K562 (cell line): ENCODE results near the gene SOCS6. TPM values are rescaled to one million over a fixed set of nuclear protein-coding genes. Genes with fewer than 3 reads are reported as not detected.
A peak's percentile ranks its signal among the peaks of the same experiment; 100 is the strongest.

Experiments used
- ATAC-seq: fragments of 200-7000 bp; cut with Tn5 transposase; 3 replicates; pipeline ENCODE4 v1.9.1; 2020; ENCODE audit warnings: moderate library complexity
- BruUV-seq: library from RNA; stranded (reverse); fragments of 400-500 nt; replicated peaks from 2 replicates; lab custom pipeline; 2021; lab: Mats Ljungman, UMichigan
- CTCF ChIA-PET: fragments of 300-600 bp; formaldehyde crosslinking; extraction: SDS; loops from one replicate; lab custom pipeline; 2021; ENCODE audit warnings: low intra/inter-chr PET ratio; lab: Yijun Ruan, JAX
- POLR2A ChIA-PET: fragments of 300-600, 350-650 bp; sonication (Branson Sonifier 250); formaldehyde crosslinking; extraction: SDS; loops from one replicate; lab custom pipeline; 2021; ENCODE audit warnings: antibody characterized with exemption, inconsistent platforms; lab: Yijun Ruan, JAX
- DNase-seq, 4 experiments: peaks; one replicate each; pipeline versions ENCODE4 v3.0.0 to v3.0.0-alpha.2; 2011 to 2018; ENCODE audit warnings: low spot score in 3 of 4, mixed read lengths in 3 of 4; ENCODE audit errors: extremely low read depth in 1 of 4
- FAIRE-seq: peaks from 2 replicates; lab custom pipeline; 2011; peaks lifted over from hg19 to GRCh38; lab: Jason Lieb, UNC
- H2AFZ ChIP-seq: 2 replicates; pipeline ENCODE4 v1.6.0; 2011; ENCODE audit warnings: low read depth, low read length, control low read depth, inconsistent platforms
- H3K27ac ChIP-seq: fragments of 200-600 bp; 3 replicates; pipeline ENCODE4 v1.8.0; 2011; ENCODE audit warnings: low read depth, mild to moderate bottlenecking, control low read depth, inconsistent platforms, low read length, moderate library complexity, mixed read lengths; ENCODE audit errors: extremely low read depth
- H3K27me3 ChIP-seq, 2 experiments: fragments of 300-600 bp in 1 of 2; 2 replicates in 1 of 2; 3 replicates in 1 of 2; pipeline versions ENCODE4 v1.6.0 to v1.8.0; 2011; ENCODE audit warnings: inconsistent platforms in 2 of 2, low read length in 2 of 2, mild to moderate bottlenecking in 1 of 2, mixed read lengths in 1 of 2, moderate library complexity in 1 of 2; ENCODE audit not compliant: control insufficient read depth in 2 of 2, insufficient read depth in 2 of 2
- H3K36me3 ChIP-seq: fragments of 300-600 bp; 3 replicates; pipeline ENCODE4 v1.8.0; 2011; ENCODE audit warnings: mild to moderate bottlenecking, low read length, inconsistent platforms; ENCODE audit not compliant: control insufficient read depth, insufficient read depth
- H3K4me1 ChIP-seq, 2 experiments: fragments of 200-600 bp in 1 of 2; replicated peaks in 1 of 2; 2 replicates in 1 of 2; 3 replicates in 1 of 2; pipeline versions ENCODE4 v1.5.1 to v1.8.0; 2011; ENCODE audit warnings: inconsistent platforms in 2 of 2, low read length in 2 of 2, mild to moderate bottlenecking in 1 of 2, mixed read lengths in 1 of 2, moderate library complexity in 1 of 2; ENCODE audit not compliant: control insufficient read depth in 2 of 2, insufficient read depth in 2 of 2
- H3K4me2 ChIP-seq: 2 replicates; pipeline ENCODE4 v1.6.1; 2011; ENCODE audit warnings: low read length, control low read depth, inconsistent platforms, mixed read lengths; ENCODE audit not compliant: insufficient read depth
- H3K4me3 ChIP-seq: fragments of 200-600 bp; sonication (generic), shearing (Covaris generic); 2 replicates; pipeline ENCODE4 v1.5.1; 2016; ENCODE audit warnings: control low read depth, inconsistent platforms
- H3K79me2 ChIP-seq: fragments of 200-600 bp; 3 replicates; pipeline ENCODE4 v1.8.0; 2011; ENCODE audit warnings: low read length, inconsistent platforms; ENCODE audit not compliant: control insufficient read depth, insufficient read depth
- H3K9ac ChIP-seq, 2 experiments: 2 replicates each; pipeline versions ENCODE4 v1.6.0 to v1.6.1; 2011; ENCODE audit warnings: low read depth in 2 of 2, low read length in 2 of 2, control low read depth in 1 of 2, inconsistent platforms in 1 of 2, mild to moderate bottlenecking in 1 of 2, mixed read lengths in 1 of 2; ENCODE audit not compliant: insufficient read depth in 1 of 2
- H3K9me1 ChIP-seq: one replicate; pipeline ENCODE4 v1.6.0; 2011; ENCODE audit warnings: inconsistent platforms, mild to moderate bottlenecking, low read length, moderate library complexity; ENCODE audit not compliant: control insufficient read depth, insufficient read depth
- H3K9me3 ChIP-seq: replicated peaks from 2 replicates; pipeline ENCODE4 v1.5.1; 2011; ENCODE audit warnings: low read depth, low read length, inconsistent platforms; ENCODE audit not compliant: control insufficient read depth, insufficient read depth
- H4K20me1 ChIP-seq: replicated peaks from 2 replicates; pipeline ENCODE4 v1.6.1; 2011; ENCODE audit warnings: low read length, inconsistent platforms, mixed read lengths; ENCODE audit not compliant: control insufficient read depth, insufficient read depth
- CCAR2 ChIP-seq: fragments of 200-400 bp; formaldehyde crosslinking; IDR thresholded peaks from 2 replicates; pipeline ENCODE4 v1.6.1; 2017; ENCODE audit warnings: mild to moderate bottlenecking, low read depth, low read length
- ELF1 ChIP-seq: fragments of 200-800 bp; sonication (Bioruptor generic); IDR thresholded peaks from 2 replicates; pipeline ENCODE4 v1.6.1; 2016; ENCODE audit warnings: missing genetic modification characterization, missing compliant biosample characterization
- ZZZ3 ChIP-seq: fragments of 450-650 bp; IDR thresholded peaks from 2 replicates; pipeline ENCODE4 v1.6.1; 2016; ENCODE audit warnings: antibody characterized with exemption, mild to moderate bottlenecking, moderate library complexity
- WGBS: fragments of 100-300 bp; shearing (Covaris generic); methylation state at CpG from one replicate; pipeline ENCODE4 v1.1.6; 2016; ENCODE audit warnings: low coverage, mixed read lengths; ENCODE audit not compliant: insufficient coverage; ENCODE audit errors: missing lambda C conversion rate; 5-methylcytosine and 5-hydroxymethylcytosine counted together
- in situ Hi-C: fragments of 300-500 bp; cut with MboI; formaldehyde crosslinking; loops from 4 replicates; pipeline ENCODE4 v1.15.0; 2018; ENCODE audit warnings: inconsistent platforms, mixed read lengths
- intact Hi-C: fragments of 100-400 bp; cut with micrococcal nuclease; formaldehyde crosslinking; loops from 2 replicates; pipeline ENCODE4 v1.14.2; 2022
- polyA plus RNA-seq, 8 experiments: library from polyadenylated mRNA; depleted of rRNA in 4 of 8; stranded (reverse) in 5 of 8; unstranded in 3 of 8; fragments of >200 nt; fragmentation: Nextera tagmentation in 2 of 8; fragmentation: Illumina TruSeq in 1 of 8; extraction: Ambion mirVana in 2 of 8; extraction: Trizol in 1 of 8; gene quantifications; 2 replicates each; pipeline versions ENCODE4 v1.2.1 to v1.2.3, GENCODE V29; 2011 to 2014; ENCODE audit warnings: inconsistent platforms in 1 of 8, missing spikeins in 1 of 8
- total RNA-seq, 7 experiments: library from RNA; depleted of rRNA in 6 of 7; stranded (reverse); fragments of >200 nt in 6 of 7; fragmentation: Illumina TruSeq in 2 of 7; extraction: Trizol in 2 of 7; gene quantifications; 2 replicates each; pipeline versions ENCODE4 v1.2.1 to v1.2.3, GENCODE V29; 2011 to 2021; ENCODE audit warnings: low replicate concordance in 1 of 7
- TF ChIP-seq, protein P1 (sequence below): fragments of 200-800 bp; sonication (Bioruptor generic); IDR thresholded peaks from 2 replicates; pipeline ENCODE4 v1.6.1; 2017; ENCODE audit warnings: missing genetic modification characterization, missing compliant biosample characterization
- TF ChIP-seq, protein P2 (sequence below): sonication (generic); formaldehyde crosslinking; IDR thresholded peaks from 2 replicates; pipeline ENCODE4 v1.8.1; 2022; ENCODE audit warnings: missing genetic modification reagents
- TF ChIP-seq, protein P3 (sequence below): sonication (generic); formaldehyde crosslinking; IDR thresholded peaks from 2 replicates; pipeline ENCODE4 v1.8.1; 2022; ENCODE audit warnings: missing genetic modification reagents

SOCS6 gene
- total and polyA plus RNA-seq, 9 of the 15 experiments (the other 6 are each of a cell fraction or from before 2014, with no cell fraction given): 2.5 to 7.1 (median 5.6) TPM

DNA sequence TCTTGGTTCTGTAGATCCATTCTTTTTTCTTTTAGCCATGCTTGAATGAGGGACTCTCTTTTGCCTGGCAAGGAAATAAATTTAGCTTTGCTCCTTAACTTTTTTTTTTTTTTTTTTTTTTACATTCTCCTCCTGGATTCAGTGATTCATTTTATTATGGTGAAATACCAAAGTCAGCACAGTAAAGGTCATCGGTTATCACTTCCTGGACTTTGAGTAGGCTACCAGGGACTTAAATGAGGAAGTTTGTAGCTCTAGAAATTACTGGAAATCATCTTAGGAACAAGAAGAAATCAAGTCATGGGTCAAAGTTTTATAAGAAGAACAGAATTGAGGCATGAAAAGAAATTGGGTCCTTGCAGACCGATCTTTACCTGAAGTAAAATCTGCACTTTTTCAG is 75.0 kb downstream of the SOCS6 start:
- no peak overlapping the region for H3K9ac ChIP-seq
- DNase-seq (no peak), ATAC-seq (no peak), FAIRE-seq (no peak)
- 31% methylated on average over 2 of the region's 2 CpGs for WGBS
- H3K4me2 ChIP-seq: no peak overlapping the region
- H3K9me3 ChIP-seq: no peaks in the 10 kb centered on the region
- CTCF ChIA-PET: no interaction called here
- intact Hi-C loops (loop anchor here (10.0 kb wide), 1 partner anchor 69 kb away; no protein-coding TSS in a partner anchor), in situ Hi-C loops (no loop called here)
- TF ChIP-seq CCAR2: no peak
- TF ChIP-seq, protein P1, sequence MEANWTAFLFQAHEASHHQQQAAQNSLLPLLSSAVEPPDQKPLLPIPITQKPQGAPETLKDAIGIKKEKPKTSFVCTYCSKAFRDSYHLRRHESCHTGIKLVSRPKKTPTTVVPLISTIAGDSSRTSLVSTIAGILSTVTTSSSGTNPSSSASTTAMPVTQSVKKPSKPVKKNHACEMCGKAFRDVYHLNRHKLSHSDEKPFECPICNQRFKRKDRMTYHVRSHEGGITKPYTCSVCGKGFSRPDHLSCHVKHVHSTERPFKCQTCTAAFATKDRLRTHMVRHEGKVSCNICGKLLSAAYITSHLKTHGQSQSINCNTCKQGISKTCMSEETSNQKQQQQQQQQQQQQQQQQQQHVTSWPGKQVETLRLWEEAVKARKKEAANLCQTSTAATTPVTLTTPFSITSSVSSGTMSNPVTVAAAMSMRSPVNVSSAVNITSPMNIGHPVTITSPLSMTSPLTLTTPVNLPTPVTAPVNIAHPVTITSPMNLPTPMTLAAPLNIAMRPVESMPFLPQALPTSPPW: no peak
- TF ChIP-seq, protein P2, sequence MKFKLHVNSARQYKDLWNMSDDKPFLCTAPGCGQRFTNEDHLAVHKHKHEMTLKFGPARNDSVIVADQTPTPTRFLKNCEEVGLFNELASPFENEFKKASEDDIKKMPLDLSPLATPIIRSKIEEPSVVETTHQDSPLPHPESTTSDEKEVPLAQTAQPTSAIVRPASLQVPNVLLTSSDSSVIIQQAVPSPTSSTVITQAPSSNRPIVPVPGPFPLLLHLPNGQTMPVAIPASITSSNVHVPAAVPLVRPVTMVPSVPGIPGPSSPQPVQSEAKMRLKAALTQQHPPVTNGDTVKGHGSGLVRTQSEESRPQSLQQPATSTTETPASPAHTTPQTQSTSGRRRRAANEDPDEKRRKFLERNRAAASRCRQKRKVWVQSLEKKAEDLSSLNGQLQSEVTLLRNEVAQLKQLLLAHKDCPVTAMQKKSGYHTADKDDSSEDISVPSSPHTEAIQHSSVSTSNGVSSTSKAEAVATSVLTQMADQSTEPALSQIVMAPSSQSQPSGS (CRISPR knock-in tag): no peak
- TF ChIP-seq ZZZ3: no peak
- TF ChIP-seq ELF1 (tag): 0 out of 2 replicates have a peak, but pooled peaks have one; percentile 12
- TF ChIP-seq, protein P3, sequence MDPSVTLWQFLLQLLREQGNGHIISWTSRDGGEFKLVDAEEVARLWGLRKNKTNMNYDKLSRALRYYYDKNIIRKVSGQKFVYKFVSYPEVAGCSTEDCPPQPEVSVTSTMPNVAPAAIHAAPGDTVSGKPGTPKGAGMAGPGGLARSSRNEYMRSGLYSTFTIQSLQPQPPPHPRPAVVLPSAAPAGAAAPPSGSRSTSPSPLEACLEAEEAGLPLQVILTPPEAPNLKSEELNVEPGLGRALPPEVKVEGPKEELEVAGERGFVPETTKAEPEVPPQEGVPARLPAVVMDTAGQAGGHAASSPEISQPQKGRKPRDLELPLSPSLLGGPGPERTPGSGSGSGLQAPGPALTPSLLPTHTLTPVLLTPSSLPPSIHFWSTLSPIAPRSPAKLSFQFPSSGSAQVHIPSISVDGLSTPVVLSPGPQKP (CRISPR knock-in tag): no peak
- H3K27ac ChIP-seq: no peak overlapping the region
- H2AFZ ChIP-seq: no peak overlapping the region
- H3K9me1 ChIP-seq: no peaks in the 10 kb centered on the region
- no peaks in the 10 kb centered on the region for H3K79me2 ChIP-seq
- BruUV-seq: no TSS peak
- no peaks in the 10 kb centered on the region; a peak in 2 of 5 replicates for H3K4me1 ChIP-seq
- no peaks in the 10 kb centered on the region for H3K27me3 ChIP-seq
- no peaks in the 10 kb centered on the region for H3K36me3 ChIP-seq
- POLR2A ChIA-PET: no interaction called here
- H4K20me1 ChIP-seq: no peaks in the 10 kb centered on the region
- no peak overlapping the region for H3K4me3 ChIP-seq
